HG03025 (cell line): ENCODE measurements around the gene ATP8A2.

Experiments used
- ATAC-seq: cut with Tn5 transposase; IDR thresholded peaks from one replicate; pipeline ENCODE4 v1.9.1; 2021; ENCODE audit warnings: mild to moderate bottlenecking, moderate library complexity; ENCODE audit not compliant: unreplicated experiment, low FRiP score

Gene ATP8A2

GRCh38 chr13:25380082-25380481 is 8.3 kb downstream of the ATP8A2 start:
- no peak for ATAC-seq

- ATAC-seq, result no peak
Measured at GRCh38 chr13:25380741-25381324, 9.1 kb downstream of the ATP8A2 start.

- no peak for ATAC-seq
Measured at GRCh38 chr13:25384758-25385410, 13.1 kb downstream of the ATP8A2 start.

- no peak for ATAC-seq
Measured at GRCh38 chr13:25391932-25392331, 20.2 kb downstream of the ATP8A2 start.

- no peak for ATAC-seq
Measured at GRCh38 chr13:25394402-25395060, 22.8 kb downstream of the ATP8A2 start.

- ATAC-seq, result no peak
Measured at GRCh38 chr13:25397763-25398162, 26.0 kb downstream of the ATP8A2 start.

GRCh38 chr13:25400925-25401324 is 29.2 kb downstream of the ATP8A2 start:
- no peak for ATAC-seq

- ATAC-seq, result no peak
Measured at GRCh38 chr13:25401958-25402357, 30.2 kb downstream of the ATP8A2 start.

- ATAC-seq, result no peak
Measured at GRCh38 chr13:25406377-25406776, 34.6 kb downstream of the ATP8A2 start.

- no peak for ATAC-seq
Measured at GRCh38 chr13:25409938-25410337, 38.2 kb downstream of the ATP8A2 start.

GRCh38 chr13:25415241-25415640 is 43.5 kb downstream of the ATP8A2 start:
- ATAC-seq, result no peak

- ATAC-seq, result no peak
Measured at GRCh38 chr13:25417535-25417934, 45.8 kb downstream of the ATP8A2 start.

- no peak for ATAC-seq
Measured at GRCh38 chr13:25420161-25420560, 48.4 kb downstream of the ATP8A2 start.

GRCh38 chr13:25421612-25422011 is 49.8 kb downstream of the ATP8A2 start:
- no peak for ATAC-seq

GRCh38 chr13:25422153-25422552 is 50.4 kb downstream of the ATP8A2 start:
- ATAC-seq, result no peak

- no peak for ATAC-seq
Measured at GRCh38 chr13:25423831-25424230, 52.1 kb downstream of the ATP8A2 start.

GRCh38 chr13:25429466-25429865 is 57.7 kb downstream of the ATP8A2 start:
- ATAC-seq, result no peak

- no peak for ATAC-seq
Measured at GRCh38 chr13:25432691-25433090, 60.9 kb downstream of the ATP8A2 start.

GRCh38 chr13:25440061-25440460 is 68.3 kb downstream of the ATP8A2 start:
- ATAC-seq, result no peak

- ATAC-seq, result no peak
Measured at GRCh38 chr13:25446261-25446660, 74.5 kb downstream of the ATP8A2 start.

GRCh38 chr13:25447396-25447795 is 75.6 kb downstream of the ATP8A2 start:
- no peak for ATAC-seq

GRCh38 chr13:25453850-25454365 is 82.1 kb downstream of the ATP8A2 start:
- no peak for ATAC-seq
